NOMO-1 treated with DMSO at 0.1 percent for 48 hours (cell line): ENCODE data around the gene KCNQ1.
"Not testable (repeated sequence)": the region's sequence is repeated elsewhere in the genome, so short reads cannot be mapped to it uniquely, and the experiment has no call there.

Experiments used
- DNase-seq: peaks from one replicate; lab custom pipeline; 2025; ENCODE audit not compliant: unreplicated experiment; lab: John Stamatoyannopoulos, UW

The KCNQ1 gene

DNA sequence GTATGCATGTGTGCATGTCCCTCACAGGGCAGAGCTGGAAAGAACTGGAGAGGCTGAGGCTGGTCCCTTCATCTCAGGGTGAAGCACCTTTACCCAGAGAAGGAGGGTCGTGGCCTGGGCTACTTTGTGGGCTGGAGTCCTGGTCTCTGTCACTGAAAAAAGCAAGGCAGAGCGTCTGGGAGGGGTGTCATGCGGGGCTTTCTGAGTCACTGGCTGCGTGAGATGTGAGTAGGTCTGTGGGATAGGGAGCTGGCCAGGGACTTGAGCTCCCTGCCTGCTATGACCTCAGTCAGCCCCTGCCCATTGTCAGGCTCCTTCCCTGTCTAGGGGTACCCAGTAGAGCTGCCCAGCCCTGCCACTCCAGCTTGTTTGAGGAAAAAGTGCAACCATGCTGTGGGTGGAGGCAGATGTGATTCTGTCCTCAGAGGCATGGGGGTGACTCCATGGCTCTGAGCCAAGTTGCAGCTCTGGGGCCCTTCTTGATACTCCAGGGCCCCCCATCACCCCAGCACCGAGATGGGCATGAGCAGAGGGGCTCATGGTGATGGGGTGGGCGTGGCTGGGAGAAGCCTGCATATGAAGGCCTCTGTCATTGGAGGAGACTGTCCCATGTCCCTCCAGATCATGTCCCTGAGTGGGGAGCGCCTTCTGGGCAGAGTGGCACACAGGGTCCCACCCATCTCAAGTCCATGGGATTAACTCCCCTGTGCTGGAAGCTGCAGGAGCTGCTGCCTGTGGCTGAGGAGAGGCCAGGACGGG lies 27.8 kb downstream of the KCNQ1 start:
- DNase-seq: no peak

GRCh38 chr11:2473361-2474058 lies 28.7 kb downstream of the KCNQ1 start:
- no peak for DNase-seq

DNA sequence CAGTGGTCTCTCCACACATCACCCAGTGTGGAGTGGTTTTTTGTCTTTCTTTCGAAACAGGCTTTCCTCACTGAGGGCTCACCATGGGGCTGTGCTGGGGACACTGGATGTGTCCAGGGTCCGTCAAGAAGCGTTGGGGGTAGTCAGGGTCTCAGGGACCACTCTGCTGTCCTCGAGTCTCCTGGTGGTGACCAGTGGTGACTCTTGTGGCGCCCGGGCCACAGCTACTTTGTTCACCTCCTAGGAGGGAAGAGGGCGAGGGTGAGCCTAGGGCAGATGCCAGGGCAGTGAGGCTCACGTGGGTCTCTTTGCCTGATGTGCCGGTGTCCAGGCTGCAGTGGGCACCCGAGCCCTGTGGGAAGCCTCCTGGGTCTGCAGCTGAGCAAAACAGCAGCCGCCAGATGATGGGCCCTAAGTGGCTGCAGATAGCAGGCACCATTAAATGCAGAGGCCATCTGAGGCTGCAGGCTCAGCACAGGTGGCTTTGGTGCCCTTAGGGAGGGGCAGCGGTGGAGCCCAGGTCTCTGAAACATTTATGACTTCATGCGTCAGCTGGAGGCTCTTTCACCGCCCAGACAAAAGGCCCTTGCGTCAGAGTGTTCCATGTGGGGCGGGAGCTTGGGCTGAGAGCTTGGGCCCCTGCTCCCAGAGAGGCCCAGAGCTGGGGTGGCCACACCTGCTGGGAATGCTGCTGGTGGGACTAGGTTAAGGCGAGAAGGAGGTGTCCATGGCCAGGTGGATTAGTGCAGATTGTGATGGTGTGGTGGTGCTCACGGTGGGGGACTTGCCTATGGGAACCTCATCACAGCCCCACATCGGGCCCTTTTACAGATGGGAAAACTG lies 29.5 kb downstream of the KCNQ1 start:
- no peak for DNase-seq

GRCh38 chr11:2475136-2475918 lies 30.5 kb downstream of the KCNQ1 start:
- no peak for DNase-seq

DNA sequence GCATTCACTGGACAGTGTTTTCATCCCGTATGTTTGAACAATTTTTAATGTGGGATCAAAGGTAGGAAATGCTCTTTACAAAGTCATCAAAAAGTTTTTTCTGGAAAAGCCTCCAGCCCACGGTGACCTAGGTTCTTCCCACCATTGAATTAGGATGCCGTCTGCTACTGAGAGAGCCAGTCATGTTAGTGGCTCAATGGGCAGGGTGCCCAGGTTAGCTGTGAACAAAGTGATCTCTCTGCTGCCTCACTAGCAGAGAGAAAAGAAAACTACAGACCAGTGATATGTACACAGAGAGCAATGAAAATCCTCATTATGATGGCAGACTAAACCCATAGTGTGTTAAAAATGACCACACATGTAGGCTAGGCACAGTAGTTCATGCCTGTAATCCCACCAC lies 32.4 kb downstream of the KCNQ1 start:
- no peak for DNase-seq

- no peak for DNase-seq
Measured at GRCh38 chr11:2477936-2478335, 33.1 kb downstream of the KCNQ1 start.

GRCh38 chr11:2480067-2480873 lies 35.5 kb downstream of the KCNQ1 start:
- not testable (repeated sequence) for DNase-seq

- peak; percentile 96 for DNase-seq
Measured at GRCh38 chr11:2480874-2481220, 36.0 kb downstream of the KCNQ1 start.

DNA sequence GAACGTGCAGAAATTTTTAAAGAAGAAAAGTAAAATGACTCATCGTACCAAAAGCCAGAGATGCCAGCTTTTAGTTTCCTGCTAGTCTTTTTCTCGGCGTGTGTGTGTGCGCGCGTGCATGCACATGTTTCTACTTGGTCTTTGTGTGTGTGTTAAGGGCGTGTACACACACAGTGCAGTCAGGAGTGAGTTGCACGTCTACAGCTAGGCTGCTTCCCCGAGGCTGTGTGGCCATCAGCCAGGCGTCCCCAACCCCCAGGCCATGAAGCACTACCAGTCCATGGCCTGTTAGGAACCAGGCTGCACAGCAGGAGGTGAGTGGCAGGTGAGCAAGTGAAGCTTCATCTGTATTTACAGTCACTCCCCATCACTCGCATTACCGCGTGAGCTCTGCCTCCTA lies 36.4 kb downstream of the KCNQ1 start:
- DNase-seq: no peak

- no peak for DNase-seq
Measured at GRCh38 chr11:2482204-2482603, 37.4 kb downstream of the KCNQ1 start.

- DNase-seq: no peak
Measured at GRCh38 chr11:2482745-2483144, 37.9 kb downstream of the KCNQ1 start.

DNA sequence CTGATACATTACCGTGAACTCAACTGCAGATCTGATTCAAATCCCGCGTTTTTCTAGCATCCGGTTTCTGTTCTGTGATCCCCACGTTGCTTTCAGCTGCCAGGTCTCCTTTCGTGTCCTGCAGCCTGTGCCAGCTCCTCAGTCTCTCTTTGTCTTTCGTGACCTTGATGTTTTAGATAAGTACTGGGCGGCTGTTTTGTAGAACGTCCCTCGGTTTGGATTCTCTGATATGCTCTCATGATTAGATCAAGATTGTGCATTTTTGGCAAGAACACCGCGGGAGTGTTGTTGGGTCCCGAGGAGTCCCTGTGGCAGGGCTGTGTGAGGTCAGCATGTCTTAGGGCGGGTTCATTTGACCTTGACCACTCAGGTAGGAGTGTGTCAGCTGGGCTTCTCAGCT lies 38.6 kb downstream of the KCNQ1 start:
- no peak for DNase-seq

GRCh38 chr11:2484576-2485125 lies 39.8 kb downstream of the KCNQ1 start:
- DNase-seq: no peak

- no peak for DNase-seq
Measured at GRCh38 chr11:2488004-2488403, 43.2 kb downstream of the KCNQ1 start.

DNA sequence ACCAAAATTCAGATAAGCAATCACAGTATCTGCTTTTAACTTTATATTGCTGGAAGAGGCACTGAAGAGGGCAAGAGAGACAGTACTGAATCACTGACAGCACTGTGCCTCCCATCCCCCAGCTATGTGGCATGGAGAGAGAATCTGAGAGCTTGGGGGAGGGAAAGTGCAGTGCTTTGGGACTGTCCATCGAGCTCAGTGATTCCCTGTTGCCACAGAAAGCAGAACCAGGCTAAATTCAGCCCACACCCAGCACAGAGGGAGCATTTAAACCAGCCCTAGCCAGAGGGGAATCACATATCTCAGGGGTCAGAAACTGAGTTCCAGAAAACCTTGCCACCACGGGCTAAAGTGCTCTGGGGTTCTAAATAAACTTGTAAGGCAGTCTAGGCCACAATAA lies 44.3 kb downstream of the KCNQ1 start:
- DNase-seq: no peak

DNA sequence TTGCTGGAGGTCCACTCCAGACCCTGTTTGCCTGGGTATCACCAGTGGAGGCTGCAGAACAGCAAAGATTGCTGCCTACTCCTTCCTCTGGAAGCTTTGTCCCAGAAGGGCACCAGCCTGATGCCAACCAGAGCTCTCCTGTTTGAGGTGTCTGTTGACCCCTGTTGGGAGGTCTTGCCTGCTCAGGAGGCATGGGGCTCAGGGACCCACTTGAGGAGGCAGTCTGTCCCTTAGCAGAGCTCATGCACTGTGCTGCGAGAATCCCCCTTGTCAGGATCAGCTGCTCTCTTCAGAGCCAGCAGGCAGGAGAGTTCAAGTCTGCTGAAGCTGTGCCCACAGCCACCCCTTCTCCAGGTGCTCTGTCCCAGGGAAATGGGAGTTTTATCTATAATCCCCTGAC lies 53.1 kb downstream of the KCNQ1 start:
- not testable (repeated sequence) for DNase-seq

GRCh38 chr11:2498750-2499149 lies 53.9 kb downstream of the KCNQ1 start:
- no peak for DNase-seq

GRCh38 chr11:2507212-2507901 lies 62.5 kb downstream of the KCNQ1 start:
- no peak for DNase-seq
